IPS-20b (cell line): ENCODE data around the gene IL13.

Experiments used
- H3K27ac ChIP-seq: one replicate; pipeline ENCODE4 v1.5.1; 2013; ENCODE audit warnings: low read length
- H3K27me3 ChIP-seq: 2 replicates; pipeline ENCODE4 v1.6.1; 2013; ENCODE audit warnings: mild to moderate bottlenecking, low read length, inconsistent platforms; ENCODE audit not compliant: insufficient read depth
- H3K36me3 ChIP-seq: 2 replicates; pipeline ENCODE4 v1.6.1; 2013; ENCODE audit warnings: low read depth, mild to moderate bottlenecking, inconsistent platforms, low read length, moderate library complexity; ENCODE audit not compliant: insufficient read depth
- H3K4me1 ChIP-seq: 2 replicates; pipeline ENCODE4 v1.6.1; 2013; ENCODE audit warnings: mild to moderate bottlenecking, control low read depth, inconsistent platforms, low read length, moderate library complexity; ENCODE audit not compliant: insufficient read depth
- H3K4me3 ChIP-seq: 2 replicates; pipeline ENCODE4 v1.5.1; 2013; ENCODE audit warnings: mild to moderate bottlenecking, low read length, inconsistent platforms
- H3K9ac ChIP-seq: 2 replicates; pipeline ENCODE4 v1.6.1; 2013; ENCODE audit warnings: low read depth, mild to moderate bottlenecking, inconsistent platforms, low read length, moderate library complexity
- H3K9me3 ChIP-seq: 2 replicates; pipeline ENCODE4 v1.6.1; 2013; ENCODE audit warnings: mild to moderate bottlenecking, low read depth, low read length, inconsistent platforms; ENCODE audit not compliant: insufficient read depth

The IL13 gene

DNA sequence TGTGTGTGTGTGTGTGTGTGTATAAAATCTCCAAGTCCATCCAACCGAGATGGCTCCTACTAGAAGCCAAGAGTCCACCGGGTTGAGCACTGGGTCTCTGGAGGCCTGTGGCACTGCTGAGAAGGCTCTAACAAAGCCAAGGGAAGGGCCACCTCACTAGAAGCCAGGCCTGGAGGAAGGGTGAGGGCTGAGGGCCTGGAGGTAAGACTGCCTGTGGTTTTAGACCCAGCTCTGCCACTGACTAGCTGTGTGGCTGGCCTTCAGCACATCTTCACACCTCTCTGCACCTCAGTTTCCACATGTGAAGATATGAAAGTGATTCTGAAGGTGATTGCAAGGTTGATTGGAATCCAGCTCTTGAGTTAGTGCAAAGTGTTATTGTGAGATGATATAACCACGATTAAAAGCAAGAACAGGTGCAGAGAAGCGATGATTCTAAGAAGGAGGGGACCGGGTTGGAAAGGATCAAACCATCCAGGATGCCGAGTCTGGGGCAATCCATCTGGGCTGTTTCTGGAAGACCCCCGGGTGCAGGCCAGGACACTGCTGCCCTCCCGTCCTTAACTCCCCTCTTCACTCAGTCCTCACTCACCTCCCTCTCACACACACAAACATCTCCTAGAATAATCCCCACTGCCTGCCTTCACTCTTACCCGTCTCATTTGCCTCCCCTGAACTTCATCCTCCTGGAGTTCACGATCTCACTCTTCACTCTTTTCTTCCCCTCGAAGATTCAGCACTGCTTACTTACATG, 18.1 kb downstream of the IL13 start:
- no peak overlapping the region for H3K9ac ChIP-seq
- no peaks in the 10 kb centered on the region for H3K27me3 ChIP-seq
- H3K4me1 ChIP-seq = no peaks in the 10 kb centered on the region
- no peaks in the 10 kb centered on the region for H3K36me3 ChIP-seq
- H3K9me3 ChIP-seq = no peaks in the 10 kb centered on the region
- H3K27ac ChIP-seq = no peak overlapping the region
- H3K4me3 ChIP-seq = no peak overlapping the region

DNA sequence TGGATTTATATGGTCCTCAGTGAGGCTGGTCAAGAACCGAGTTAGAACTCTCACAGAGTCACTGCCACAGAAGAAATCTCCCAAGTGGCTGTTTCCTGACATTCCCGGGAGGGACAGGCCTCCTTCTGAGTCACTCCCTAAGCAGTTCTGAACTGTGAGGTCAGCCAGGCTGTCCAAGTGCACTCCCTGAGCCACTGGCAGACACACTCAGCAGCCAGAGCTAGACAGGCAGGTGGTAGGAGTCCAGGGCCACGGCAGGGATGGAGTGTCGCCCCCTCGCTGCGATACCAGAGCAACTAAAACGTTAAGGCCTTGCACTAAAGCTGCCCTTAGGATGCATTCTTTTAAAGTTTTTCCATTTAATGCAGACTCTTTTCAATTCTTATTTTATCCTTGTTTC, 19.2 kb downstream of the IL13 start:
- no peaks in the 10 kb centered on the region for H3K36me3 ChIP-seq
- no peaks in the 10 kb centered on the region for H3K4me1 ChIP-seq
- H3K27ac ChIP-seq = no peak overlapping the region
- H3K9me3 ChIP-seq = no peaks in the 10 kb centered on the region
- H3K27me3 ChIP-seq = no peaks in the 10 kb centered on the region
- H3K9ac ChIP-seq = no peak overlapping the region
- H3K4me3 ChIP-seq = no peak overlapping the region

DNA sequence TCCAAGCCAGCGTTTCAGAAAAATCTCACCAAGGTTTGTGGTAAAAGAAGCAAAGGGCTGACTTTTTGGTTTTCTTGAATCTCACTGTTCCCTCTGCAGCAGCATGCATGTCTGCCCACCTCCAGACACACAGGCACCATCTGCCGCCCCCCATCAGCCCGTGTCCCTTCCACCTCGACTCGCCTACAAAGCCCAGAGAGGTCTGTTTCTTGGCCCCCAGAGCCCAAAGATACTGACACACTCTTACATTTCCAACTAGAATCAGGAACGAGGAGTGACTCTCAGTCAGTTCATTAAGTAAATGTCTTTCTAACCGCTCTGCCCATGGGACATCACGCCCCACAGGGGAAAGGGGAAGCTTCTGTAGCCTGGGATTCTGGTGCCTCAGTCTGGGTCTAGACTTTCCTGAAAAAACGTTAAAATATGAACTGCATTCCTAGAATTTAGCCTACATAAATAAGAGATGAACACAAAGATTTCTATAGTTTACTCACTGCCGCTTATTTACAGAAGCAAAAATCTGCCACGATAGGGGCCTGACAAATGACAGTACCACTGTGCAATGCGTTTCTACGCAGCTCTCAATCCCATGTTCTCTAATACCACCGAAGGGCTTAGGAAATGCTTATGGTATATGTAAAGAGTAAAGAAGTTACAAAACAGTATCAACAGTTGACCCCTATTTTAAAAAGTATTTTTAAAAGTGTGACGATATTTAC, 19.9 kb downstream of the IL13 start:
- no peaks in the 10 kb centered on the region for H3K27me3 ChIP-seq
- H3K36me3 ChIP-seq = no peaks in the 10 kb centered on the region
- no peak overlapping the region for H3K4me3 ChIP-seq
- no peak overlapping the region for H3K9ac ChIP-seq
- no peak overlapping the region for H3K27ac ChIP-seq
- no peaks in the 10 kb centered on the region for H3K4me1 ChIP-seq
- H3K9me3 ChIP-seq = no peaks in the 10 kb centered on the region

DNA sequence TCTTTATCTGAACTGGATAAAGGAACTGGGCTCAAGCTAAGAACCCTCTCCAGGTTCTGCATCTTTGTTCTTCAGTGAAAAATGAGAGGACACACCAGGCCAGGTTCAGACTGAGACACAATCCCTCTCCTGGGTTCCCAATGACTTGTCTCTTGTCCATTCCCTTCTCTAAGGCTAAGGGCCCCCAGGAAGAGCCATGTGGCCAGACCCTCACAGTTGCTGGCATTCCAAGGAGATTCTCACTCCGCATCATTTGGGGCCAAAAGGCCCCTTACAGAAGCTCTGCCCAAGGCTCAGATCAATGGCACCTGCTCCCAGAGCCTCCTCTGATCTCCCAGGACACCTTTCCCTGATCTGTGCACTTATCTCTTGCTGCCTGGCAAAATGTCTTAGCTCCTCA, 20.8 kb downstream of the IL13 start:
- no peaks in the 10 kb centered on the region for H3K4me1 ChIP-seq
- H3K9me3 ChIP-seq = no peaks in the 10 kb centered on the region
- no peaks in the 10 kb centered on the region for H3K27me3 ChIP-seq
- no peaks in the 10 kb centered on the region for H3K36me3 ChIP-seq
- H3K9ac ChIP-seq = no peak overlapping the region
- no peak overlapping the region for H3K27ac ChIP-seq
- no peak overlapping the region for H3K4me3 ChIP-seq

DNA sequence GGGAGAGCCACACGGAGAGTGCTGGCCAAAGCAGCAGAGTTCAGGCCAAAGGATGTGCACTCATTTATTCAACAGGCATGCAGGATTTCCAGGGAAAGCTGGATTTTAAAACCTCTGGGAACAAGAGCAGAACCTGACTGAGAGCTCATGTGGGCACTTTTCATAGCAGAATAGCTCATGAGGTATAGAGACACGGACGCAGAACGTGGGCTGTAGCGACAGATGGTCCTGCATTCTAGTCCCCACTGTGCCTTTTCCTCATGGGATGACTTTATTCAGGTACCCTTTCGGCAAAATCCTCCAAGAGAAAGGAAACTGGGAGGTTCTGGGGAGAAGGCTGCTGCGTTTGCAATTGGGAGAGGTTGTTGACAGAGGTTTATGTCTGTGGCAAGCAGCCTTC, 21.2 kb downstream of the IL13 start:
- no peak overlapping the region for H3K9ac ChIP-seq
- no peaks in the 10 kb centered on the region for H3K36me3 ChIP-seq
- no peaks in the 10 kb centered on the region for H3K27me3 ChIP-seq
- no peaks in the 10 kb centered on the region for H3K4me1 ChIP-seq
- no peaks in the 10 kb centered on the region for H3K9me3 ChIP-seq
- H3K4me3 ChIP-seq = no peak overlapping the region
- H3K27ac ChIP-seq = no peak overlapping the region

DNA sequence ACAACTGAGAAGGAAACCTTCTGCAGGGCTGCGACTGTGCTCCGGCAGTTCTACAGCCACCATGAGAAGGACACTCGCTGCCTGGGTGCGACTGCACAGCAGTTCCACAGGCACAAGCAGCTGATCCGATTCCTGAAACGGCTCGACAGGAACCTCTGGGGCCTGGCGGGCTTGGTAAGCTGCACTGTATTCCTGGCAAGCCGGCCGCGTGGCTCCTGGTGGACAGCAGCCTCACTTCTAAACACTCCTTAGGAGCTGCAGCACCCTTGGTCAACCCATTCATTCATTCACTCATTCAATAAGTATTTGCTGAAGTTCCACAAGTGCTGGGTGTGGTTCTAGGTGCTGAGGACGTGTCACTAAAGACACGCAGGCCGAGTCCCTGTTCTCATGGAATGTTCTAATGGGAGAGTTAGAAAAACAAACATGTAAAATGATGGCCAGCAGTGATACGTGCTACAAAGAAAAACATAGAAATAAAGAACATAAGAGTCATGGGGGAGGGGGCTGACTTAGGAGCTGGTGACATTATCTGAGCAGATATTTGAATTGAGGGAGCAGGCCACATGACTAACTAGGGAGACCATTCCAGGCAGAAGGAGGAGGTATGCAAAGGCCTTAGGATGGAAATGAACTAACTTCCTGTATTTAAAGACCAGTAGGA, 21.9 kb downstream of the IL13 start:
- Histone ChIP-seq H3K27ac (no peak overlapping the region), H3K36me3 (no peaks in the 10 kb centered on the region)

DNA sequence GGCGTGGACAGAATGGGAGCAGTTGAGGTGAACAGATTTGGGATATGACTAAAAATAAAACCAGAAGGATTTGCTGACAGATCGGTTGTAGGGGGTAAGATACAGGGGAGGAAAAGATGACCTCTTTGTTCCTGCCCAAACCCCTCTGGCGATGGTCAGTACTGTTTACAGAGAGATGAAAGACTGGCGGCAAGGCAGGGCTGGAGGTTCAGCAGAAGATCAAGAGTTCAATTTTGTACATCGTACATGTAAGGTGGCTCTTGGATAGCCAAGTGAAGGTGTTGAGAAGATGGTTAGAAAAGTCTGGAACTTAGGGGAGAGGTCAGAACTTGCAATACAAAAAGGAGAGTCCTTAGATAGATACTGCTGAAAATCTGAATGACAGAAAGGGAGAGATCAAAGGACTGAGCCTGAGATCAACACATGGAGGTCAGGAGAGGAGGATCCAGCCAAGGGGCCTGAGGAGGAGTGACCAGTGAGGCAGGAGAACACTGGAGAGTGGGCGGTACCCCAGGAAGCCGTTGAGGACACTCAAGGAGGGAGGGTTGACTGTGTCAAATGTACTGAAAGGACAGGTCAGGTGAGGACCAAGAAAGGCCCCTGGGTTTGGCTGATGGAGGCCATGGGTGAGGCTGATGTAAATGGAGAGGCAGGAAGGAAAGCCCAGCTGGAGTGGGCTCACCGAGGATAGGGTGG, 23.0 kb downstream of the IL13 start:
- Histone ChIP-seq H3K36me3 (no peaks in the 10 kb centered on the region), H3K9me3 (no peaks in the 10 kb centered on the region)

More for the DNA sequence above, 21.9 kb downstream of the IL13 start:
- Histone ChIP-seq H3K9ac (no peak overlapping the region), H3K4me3 (no peak overlapping the region), H3K4me1 (no peaks in the 10 kb centered on the region), H3K9me3 (no peaks in the 10 kb centered on the region), H3K27me3 (no peaks in the 10 kb centered on the region)

DNA sequence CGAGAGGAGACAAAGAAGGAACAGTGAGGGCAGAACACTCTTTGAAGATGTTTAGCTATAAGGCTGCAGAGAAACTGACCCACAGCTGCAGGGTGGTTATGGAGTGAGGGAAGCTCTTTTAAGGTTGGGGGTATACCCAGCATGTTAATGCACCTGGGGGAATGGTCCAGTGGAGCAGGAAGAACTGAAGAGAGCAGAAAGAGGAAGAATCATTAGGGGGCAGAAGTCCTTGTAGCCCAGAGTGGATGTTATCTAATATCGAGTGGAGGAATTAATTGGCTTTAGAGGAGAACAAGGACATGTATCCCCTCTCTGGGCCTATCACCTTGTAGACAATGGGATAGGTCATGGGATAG, 23.5 kb downstream of the IL13 start:
- Histone ChIP-seq H3K27ac (no peak overlapping the region), H3K27me3 (no peaks in the 10 kb centered on the region), H3K4me3 (no peak overlapping the region), H3K9ac (no peak overlapping the region), H3K4me1 (no peaks in the 10 kb centered on the region), H3K9me3 (no peaks in the 10 kb centered on the region), H3K36me3 (no peaks in the 10 kb centered on the region)

More for the DNA sequence above, 23.0 kb downstream of the IL13 start:
- Histone ChIP-seq H3K9ac (no peak overlapping the region), H3K27ac (no peak overlapping the region), H3K4me1 (no peaks in the 10 kb centered on the region), H3K27me3 (no peaks in the 10 kb centered on the region), H3K4me3 (no peak overlapping the region)

DNA sequence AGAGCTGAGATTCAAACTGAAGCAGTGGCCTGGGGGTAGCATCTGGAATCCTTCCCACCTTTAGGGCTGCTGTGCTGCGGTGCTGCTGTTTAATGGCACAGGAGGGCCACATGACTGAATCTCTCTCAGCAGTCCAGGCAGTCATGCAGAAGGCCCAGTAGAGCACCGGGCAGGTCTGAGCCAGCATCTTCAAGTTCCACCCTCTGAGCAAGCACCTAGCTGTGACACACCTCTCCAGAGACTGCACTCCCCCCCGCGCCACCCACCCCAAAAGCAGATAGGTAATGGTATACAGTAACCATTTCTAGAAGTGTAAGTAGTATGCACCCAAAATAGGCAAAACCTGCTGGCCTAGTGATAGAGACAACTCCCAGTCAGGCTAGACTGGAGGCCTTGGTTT, 24.0 kb downstream of the IL13 start:
- H3K27ac ChIP-seq = no peak overlapping the region
- H3K27me3 ChIP-seq = no peaks in the 10 kb centered on the region
- no peak overlapping the region for H3K4me3 ChIP-seq
- H3K36me3 ChIP-seq = no peaks in the 10 kb centered on the region
- no peaks in the 10 kb centered on the region for H3K4me1 ChIP-seq
- H3K9me3 ChIP-seq = no peaks in the 10 kb centered on the region
- H3K9ac ChIP-seq = no peak overlapping the region

DNA sequence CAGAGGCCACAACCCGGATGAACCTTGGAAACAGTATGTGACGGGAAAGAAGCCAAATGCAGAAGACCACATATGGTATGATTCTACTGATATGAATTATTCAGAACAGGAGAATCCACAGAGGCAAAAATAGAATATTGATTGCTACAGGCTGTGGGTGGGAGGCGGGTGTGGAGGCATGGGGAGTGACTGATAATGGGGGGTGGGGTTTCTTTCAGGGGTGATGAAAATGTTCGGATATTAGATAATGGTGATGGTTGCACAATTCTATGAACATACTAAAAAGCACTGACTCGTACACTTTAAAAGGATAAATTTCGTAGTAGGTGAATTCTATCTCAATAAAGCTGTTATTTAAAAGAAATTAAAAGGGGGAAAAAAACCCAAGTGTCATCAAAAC, 26.5 kb downstream of the IL13 start:
- no peaks in the 10 kb centered on the region for H3K36me3 ChIP-seq
- no peaks in the 10 kb centered on the region for H3K9me3 ChIP-seq
- H3K27ac ChIP-seq = no peak overlapping the region
- H3K4me1 ChIP-seq = no peaks in the 10 kb centered on the region
- H3K27me3 ChIP-seq = no peaks in the 10 kb centered on the region
- H3K9ac ChIP-seq = no peak overlapping the region
- H3K4me3 ChIP-seq = no peak overlapping the region

DNA sequence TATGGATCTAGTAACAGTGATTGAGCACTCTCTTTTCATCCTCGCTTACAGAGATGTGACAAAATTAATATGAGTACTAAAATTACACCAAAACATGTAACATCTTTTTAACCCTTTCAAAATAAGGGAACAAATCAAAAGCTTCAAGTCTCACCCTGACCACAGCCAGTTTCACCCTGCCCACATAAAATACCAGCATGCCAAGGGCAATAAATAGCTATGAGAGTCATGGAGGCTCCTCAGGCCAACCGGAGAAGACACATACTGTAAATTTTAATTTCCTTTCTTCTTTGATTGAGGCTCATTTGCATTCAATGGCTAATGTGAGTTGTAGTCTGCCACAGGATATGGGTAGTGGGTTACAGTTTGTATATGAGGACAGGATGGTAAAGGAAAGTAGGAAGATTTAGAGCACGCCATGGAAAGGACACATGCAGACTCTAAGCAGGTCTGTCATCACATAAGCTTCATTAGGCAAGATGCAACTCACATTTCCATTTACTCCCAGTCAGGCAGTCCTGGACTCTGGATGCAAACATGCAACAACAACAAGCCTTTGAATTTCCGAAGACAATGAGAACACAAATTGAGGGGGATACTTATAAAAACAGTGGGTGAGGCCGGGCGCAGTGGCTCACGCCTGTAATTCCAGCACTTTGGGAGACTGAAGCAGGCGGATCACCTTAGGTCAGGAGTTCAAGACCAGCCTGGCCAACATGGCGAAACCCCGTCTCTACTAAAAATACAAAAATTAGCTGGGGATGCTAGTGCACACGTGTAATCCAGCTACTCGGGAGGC, 27.1 kb downstream of the IL13 start:
- no peak overlapping the region for H3K9ac ChIP-seq
- no peaks in the 10 kb centered on the region for H3K27me3 ChIP-seq
- no peaks in the 10 kb centered on the region for H3K36me3 ChIP-seq
- H3K4me3 ChIP-seq = no peak overlapping the region
- H3K9me3 ChIP-seq = no peaks in the 10 kb centered on the region
- no peaks in the 10 kb centered on the region for H3K4me1 ChIP-seq
- no peak overlapping the region for H3K27ac ChIP-seq
